HG03457 (cell line): ENCODE results near the gene DHRS7B.

Source experiments
- ATAC-seq: cut with Tn5 transposase; IDR thresholded peaks from one replicate; pipeline ENCODE4 v1.9.1; 2021; ENCODE audit warnings: moderate number of reproducible peaks; ENCODE audit not compliant: unreplicated experiment

Gene DHRS7B

DNA sequence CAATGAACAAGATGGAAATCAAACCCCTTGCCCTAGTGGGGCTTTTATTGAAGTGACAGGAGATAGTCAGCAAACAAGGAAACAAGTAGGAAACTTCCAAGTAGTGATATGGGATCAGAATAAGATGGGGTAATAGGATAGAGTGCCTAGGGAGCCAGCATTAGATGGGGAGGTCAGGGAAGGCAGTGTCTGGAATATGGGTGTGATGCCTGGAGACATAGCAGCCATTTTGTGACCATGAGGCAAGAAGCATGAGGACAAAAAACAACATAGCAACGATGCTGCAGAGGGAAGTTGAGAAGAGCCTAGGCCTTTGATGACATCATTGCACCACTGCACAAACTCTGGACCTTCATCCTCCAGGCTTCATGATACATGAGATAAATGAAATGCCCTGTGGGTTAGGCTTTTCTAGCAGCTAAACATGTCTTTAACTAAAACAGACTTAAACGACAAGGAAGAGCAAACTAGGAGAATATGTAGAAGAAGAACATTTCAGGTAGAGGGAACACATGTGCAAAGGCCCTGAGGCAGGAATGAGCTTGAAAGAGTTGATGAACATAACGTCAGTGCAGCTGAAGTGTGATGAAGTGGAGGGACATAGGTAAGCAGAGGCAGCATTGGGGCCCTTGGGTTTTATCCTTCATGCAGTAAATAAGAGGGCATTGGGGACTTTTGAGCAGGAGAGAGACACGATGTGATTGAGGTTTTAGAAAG, 105.4 kb downstream of the DHRS7B start:
- no peak for ATAC-seq

DNA sequence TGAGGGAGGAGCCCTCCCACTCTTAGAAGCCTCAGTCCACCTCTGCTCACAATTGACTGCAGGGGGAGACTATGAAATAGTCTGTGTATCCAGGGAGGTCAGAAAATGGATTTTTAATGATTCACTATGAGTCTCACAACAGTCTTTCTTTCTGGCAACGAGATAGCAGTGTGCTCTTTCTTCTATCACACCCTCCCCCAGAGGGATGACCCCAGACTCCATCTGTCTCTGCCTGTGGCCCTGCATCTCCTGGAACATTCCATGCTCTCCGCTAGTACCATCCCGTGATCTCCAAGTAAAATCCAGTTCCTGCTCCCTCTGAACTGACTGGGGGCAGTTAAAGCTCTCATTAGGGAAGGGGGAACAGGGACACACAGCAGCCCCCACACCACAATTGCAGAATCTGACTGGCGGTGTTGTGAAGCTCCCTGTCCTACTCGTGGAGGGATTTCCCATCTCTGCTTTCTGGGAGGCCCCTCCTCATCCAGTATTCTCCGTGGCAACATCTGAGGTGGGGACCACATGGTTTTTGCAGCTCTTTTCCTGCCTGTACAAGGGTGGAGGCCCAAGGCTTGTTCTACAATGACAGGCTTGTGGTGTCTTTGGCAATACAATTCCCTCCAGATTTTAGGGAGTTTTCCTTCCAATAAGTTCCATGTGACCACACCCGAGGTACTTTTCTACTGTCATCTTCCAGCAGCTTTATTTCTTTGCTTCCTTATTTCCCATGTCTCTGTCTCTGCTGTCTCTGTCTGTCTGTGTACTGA, 107.0 kb downstream of the DHRS7B start:
- no peak for ATAC-seq

GRCh38 chr17:21235921-21236320, 109.2 kb downstream of the DHRS7B start:
- ATAC-seq = no peak

DNA sequence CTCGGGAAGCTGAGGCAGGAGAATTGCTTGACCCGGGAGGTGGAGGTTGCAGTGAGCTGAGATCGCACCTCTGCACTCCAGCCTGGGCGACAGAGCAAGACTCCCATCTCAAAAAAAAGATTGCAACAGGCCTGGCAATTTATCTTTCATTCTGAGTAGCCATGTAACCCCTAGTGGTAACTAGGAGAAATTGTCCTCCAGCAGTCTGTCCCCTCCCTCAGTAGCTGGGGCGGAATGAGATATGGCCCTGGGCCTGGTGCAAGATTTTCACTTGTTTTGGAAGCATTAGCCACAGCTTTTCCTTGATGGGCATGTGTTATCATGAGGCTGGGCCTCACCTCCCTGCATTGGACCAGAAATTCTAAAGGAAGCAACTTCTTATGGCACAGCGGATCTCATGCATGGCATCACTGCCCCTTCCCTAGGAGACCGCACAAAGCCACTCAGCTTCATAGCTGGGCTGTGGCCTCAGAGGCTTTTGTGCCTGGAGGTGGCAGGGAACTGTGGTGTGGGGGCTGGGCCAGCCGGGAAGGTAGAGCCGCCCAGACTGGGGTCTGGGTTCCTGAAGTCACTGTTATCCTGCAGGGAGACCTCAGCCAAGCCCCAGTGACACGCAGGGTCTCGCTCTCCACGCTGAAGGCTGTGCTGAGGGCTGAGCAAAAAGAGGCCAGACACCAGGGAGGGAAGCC, 113.1 kb downstream of the DHRS7B start:
- no peak for ATAC-seq

DNA sequence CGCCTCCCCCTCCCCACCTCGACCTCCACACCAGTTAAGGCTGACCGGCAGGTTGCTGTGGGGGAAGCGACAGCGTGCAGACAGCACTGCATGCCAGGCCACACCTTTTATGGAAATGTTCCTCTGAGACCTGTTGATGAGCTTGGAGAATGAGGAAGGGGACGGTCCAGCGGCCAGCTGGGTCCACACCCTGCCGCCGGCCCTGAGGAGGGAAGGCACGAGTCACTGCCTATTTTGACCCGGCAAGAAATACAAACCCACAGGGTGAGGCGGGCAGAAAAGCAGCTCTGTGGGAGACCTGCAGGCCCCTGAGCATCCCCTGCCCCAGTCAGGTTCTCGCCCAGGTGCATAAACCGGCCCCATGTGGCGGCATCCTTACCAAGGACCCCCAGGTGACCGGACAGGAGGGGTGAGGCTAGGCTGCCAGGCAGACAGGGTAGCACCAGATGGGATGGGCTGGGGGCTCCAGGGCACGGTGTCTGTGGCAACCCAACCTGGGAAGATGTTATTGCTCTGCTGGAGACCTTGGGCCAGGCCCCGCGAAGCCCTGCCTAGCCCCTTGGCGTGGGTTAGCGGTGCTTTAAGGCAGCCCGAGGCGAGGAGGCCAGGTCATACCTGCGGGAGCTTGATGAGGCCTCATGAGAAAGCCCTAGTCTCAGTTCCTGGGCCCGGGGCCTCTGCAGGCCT, 113.7 kb downstream of the DHRS7B start:
- no peak for ATAC-seq
